ENCODE results near the gene THBS1. TPM values are rescaled to one million over a fixed set of nuclear protein-coding genes. Genes with fewer than 3 reads are reported as not detected.
A peak's percentile ranks its signal among the peaks of the same experiment; 100 is the strongest.

THBS1 gene
- total RNA-seq, 1 donor from 2014 or later = 67.3 TPM

- H3K27me3 ChIP-seq (ENCODE audit: control insufficient read depth, insufficient read depth, low read length) = no peaks in the 10 kb centered on the region
- no peak overlapping the region for H3K4me3 ChIP-seq (ENCODE audit: low read depth, low read length)
- no peak for DNase-seq (ENCODE audit: low read depth)
- no peak for TF ChIP-seq CTCF (IDR thresholded peaks at IDR 0.05; ENCODE audit: insufficient read depth, low read length, poor library complexity, severe bottlenecking)
- H3K36me3 ChIP-seq (ENCODE audit: control insufficient read depth, insufficient read depth, low read length) = no peaks in the 10 kb centered on the region
Measured at GRCh38 chr15:39574427-39574826, 6.5 kb upstream of the THBS1 start.

GRCh38 chr15:39575180-39575579, 5.7 kb upstream of the THBS1 start:
- Histone ChIP-seq H3K4me3 (ENCODE audit: low read depth, low read length) (no peak overlapping the region), H3K36me3 (ENCODE audit: control insufficient read depth, insufficient read depth, low read length) (no peaks in the 10 kb centered on the region), H3K27me3 (ENCODE audit: control insufficient read depth, insufficient read depth, low read length) (no peaks in the 10 kb centered on the region)
- no peak for DNase-seq (ENCODE audit: low read depth)
- no peak for TF ChIP-seq CTCF (IDR thresholded peaks at IDR 0.05; ENCODE audit: insufficient read depth, low read length, poor library complexity, severe bottlenecking)

- DNase-seq (ENCODE audit: low read depth) = no peak
- no peaks in the 10 kb centered on the region for H3K27me3 ChIP-seq (ENCODE audit: control insufficient read depth, insufficient read depth, low read length)
- no peaks in the 10 kb centered on the region for H3K36me3 ChIP-seq (ENCODE audit: control insufficient read depth, insufficient read depth, low read length)
- no peak overlapping the region for H3K4me3 ChIP-seq (ENCODE audit: low read depth, low read length)
- TF ChIP-seq CTCF (IDR thresholded peaks at IDR 0.05; ENCODE audit: insufficient read depth, low read length, poor library complexity, severe bottlenecking) = peak; percentile 16
Measured at GRCh38 chr15:39578851-39579486, 1.9 kb upstream of the THBS1 start.

- peak; percentile 79 for DNase-seq (ENCODE audit: low read depth)
- Histone ChIP-seq H3K27me3 (ENCODE audit: control insufficient read depth, insufficient read depth, low read length) (no peaks in the 10 kb centered on the region), H3K36me3 (ENCODE audit: control insufficient read depth, insufficient read depth, low read length) (no peaks in the 10 kb centered on the region), H3K4me3 (ENCODE audit: low read depth, low read length) (peak overlapping the region; percentile 43)
- no peak for TF ChIP-seq CTCF (IDR thresholded peaks at IDR 0.05; ENCODE audit: insufficient read depth, low read length, poor library complexity, severe bottlenecking)
Measured at GRCh38 chr15:39579487-39580116, 1.3 kb upstream of the THBS1 start.

GRCh38 chr15:39580117-39580484, 778 bp upstream of the THBS1 start:
- Histone ChIP-seq H3K27me3 (ENCODE audit: control insufficient read depth, insufficient read depth, low read length) (no peaks in the 10 kb centered on the region), H3K36me3 (ENCODE audit: control insufficient read depth, insufficient read depth, low read length) (no peaks in the 10 kb centered on the region), H3K4me3 (ENCODE audit: low read depth, low read length) (peak overlapping the region; percentile 62)
- DNase-seq (ENCODE audit: low read depth) = peak; percentile 44
- TF ChIP-seq CTCF (IDR thresholded peaks at IDR 0.05; ENCODE audit: insufficient read depth, low read length, poor library complexity, severe bottlenecking) = peak; percentile 82

All from kidney epithelial cell (primary cell).